ENCODE results near the gene FLNC. TPM values are rescaled to one million over a fixed set of nuclear protein-coding genes. Genes with fewer than 3 reads are reported as not detected.

The FLNC gene
- polyA plus RNA-seq, 2 of the 4 experiments (the other 2 are of a cell fraction): 0.43 to 3.4 TPM

- H3K4me2 ChIP-seq: no peak overlapping the region
- FAIRE-seq: no peak
- H3K4me3 ChIP-seq: no peak overlapping the region
- WGBS (ENCODE audit: missing lambda C conversion rate): 47% methylated on average over 2 of the region's 5 CpGs
- no peak for TF ChIP-seq HOXB13 (CRISPR knock-in tag; IDR thresholded peaks at IDR 0.05; ENCODE audit: low read depth)
- no peak for TF ChIP-seq NR3C1 (IDR thresholded peaks at IDR 0.05)
- TF ChIP-seq CEBPB (IDR thresholded peaks at IDR 0.05): no peak
- TF ChIP-seq ZSCAN20 (CRISPR knock-in tag; IDR thresholded peaks at IDR 0.05): no peak
- no peak for TF ChIP-seq ELK1 (IDR thresholded peaks at IDR 0.05; ENCODE audit: low read depth, low read length)
- no peak for TF ChIP-seq HDAC2 (IDR thresholded peaks at IDR 0.05)
- TF ChIP-seq HEYL (CRISPR knock-in tag; IDR thresholded peaks at IDR 0.05): no peak
- TF ChIP-seq, protein P1, sequence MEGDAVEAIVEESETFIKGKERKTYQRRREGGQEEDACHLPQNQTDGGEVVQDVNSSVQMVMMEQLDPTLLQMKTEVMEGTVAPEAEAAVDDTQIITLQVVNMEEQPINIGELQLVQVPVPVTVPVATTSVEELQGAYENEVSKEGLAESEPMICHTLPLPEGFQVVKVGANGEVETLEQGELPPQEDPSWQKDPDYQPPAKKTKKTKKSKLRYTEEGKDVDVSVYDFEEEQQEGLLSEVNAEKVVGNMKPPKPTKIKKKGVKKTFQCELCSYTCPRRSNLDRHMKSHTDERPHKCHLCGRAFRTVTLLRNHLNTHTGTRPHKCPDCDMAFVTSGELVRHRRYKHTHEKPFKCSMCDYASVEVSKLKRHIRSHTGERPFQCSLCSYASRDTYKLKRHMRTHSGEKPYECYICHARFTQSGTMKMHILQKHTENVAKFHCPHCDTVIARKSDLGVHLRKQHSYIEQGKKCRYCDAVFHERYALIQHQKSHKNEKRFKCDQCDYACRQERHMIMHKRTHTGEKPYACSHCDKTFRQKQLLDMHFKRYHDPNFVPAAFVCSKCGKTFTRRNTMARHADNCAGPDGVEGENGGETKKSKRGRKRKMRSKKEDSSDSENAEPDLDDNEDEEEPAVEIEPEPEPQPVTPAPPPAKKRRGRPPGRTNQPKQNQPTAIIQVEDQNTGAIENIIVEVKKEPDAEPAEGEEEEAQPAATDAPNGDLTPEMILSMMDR (IDR thresholded peaks at IDR 0.05): no peak
- TF ChIP-seq, protein P2, sequence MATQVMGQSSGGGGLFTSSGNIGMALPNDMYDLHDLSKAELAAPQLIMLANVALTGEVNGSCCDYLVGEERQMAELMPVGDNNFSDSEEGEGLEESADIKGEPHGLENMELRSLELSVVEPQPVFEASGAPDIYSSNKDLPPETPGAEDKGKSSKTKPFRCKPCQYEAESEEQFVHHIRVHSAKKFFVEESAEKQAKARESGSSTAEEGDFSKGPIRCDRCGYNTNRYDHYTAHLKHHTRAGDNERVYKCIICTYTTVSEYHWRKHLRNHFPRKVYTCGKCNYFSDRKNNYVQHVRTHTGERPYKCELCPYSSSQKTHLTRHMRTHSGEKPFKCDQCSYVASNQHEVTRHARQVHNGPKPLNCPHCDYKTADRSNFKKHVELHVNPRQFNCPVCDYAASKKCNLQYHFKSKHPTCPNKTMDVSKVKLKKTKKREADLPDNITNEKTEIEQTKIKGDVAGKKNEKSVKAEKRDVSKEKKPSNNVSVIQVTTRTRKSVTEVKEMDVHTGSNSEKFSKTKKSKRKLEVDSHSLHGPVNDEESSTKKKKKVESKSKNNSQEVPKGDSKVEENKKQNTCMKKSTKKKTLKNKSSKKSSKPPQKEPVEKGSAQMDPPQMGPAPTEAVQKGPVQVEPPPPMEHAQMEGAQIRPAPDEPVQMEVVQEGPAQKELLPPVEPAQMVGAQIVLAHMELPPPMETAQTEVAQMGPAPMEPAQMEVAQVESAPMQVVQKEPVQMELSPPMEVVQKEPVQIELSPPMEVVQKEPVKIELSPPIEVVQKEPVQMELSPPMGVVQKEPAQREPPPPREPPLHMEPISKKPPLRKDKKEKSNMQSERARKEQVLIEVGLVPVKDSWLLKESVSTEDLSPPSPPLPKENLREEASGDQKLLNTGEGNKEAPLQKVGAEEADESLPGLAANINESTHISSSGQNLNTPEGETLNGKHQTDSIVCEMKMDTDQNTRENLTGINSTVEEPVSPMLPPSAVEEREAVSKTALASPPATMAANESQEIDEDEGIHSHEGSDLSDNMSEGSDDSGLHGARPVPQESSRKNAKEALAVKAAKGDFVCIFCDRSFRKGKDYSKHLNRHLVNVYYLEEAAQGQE (IDR thresholded peaks at IDR 0.05): no peak
- TF ChIP-seq JUNB (IDR thresholded peaks at IDR 0.05): no peak
- no peak for TF ChIP-seq SREBF2 (IDR thresholded peaks at IDR 0.05)
- no peak for TF ChIP-seq CBX8 (IDR thresholded peaks at IDR 0.05)
- TF ChIP-seq ATOH8 (CRISPR knock-in tag; IDR thresholded peaks at IDR 0.05; ENCODE audit: low read depth): no peak
- TF ChIP-seq PHF8 (IDR thresholded peaks at IDR 0.05; ENCODE audit: borderline replicate concordance, low read depth): no peak
- no peak overlapping the region for H3K27ac ChIP-seq
- DNase-seq (ENCODE audit: low read depth in 1 of 2, low spot score in 1 of 2): no peak
- ATAC-seq: no peak
- H3K9me3 ChIP-seq: no peaks in the 10 kb centered on the region
- ChIA-PET CTCF (interaction anchor here (3.1 to 17.4 kb wide), 2 partner anchors 6 to 13 kb away, joined by 12 to 225 read pairs; partner anchors contain the start of gene ATP6V1F), POLR2A (no interaction called here)
- no peaks in the 10 kb centered on the region for H3K4me1 ChIP-seq
Measured at GRCh38 chr7:128876586-128876977, 46.4 kb downstream of the FLNC start.

DNA sequence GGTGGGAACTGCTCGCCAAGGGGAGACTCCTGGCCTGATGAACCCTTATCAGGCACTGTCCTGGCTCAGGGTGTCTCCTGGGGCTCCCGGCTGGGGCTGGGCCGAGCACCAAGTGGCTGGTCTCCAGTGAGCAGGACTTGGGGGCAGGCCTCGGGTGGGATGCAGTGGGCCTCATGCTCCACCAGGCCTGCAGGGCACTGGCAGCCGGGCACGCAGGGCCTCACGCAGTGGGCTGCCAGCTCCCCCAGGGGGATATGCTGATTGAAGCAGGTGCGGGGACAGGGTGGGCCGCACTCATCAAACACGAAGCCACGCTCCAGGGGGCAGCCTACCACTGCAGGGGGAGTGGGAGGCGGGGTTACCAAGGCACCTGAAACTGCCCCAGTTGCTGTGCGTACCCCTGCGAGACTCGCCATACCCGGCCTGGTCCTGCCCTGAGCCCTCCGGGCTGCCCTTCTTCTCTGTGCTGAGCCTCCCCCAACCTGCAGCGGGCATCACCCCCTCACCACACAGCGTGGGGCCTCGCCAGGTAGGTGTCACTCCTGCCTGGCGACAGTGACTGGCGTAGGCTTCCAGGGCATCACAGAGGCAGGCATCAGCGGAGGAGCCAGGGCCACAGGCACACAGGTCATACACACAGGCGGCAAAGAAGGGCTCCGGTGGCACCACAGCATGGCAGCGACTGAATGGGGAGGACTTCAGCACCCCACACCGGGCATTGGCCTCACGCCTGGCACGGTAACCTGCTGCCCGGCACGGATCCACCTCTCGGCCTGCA, 47.0 kb downstream of the FLNC start:
- DNase-seq (ENCODE audit: low read depth in 1 of 2, low spot score in 1 of 2) (no peak), ATAC-seq (no peak), FAIRE-seq (no peak)
- Histone ChIP-seq H3K4me3 (no peak overlapping the region), H3K4me2 (no peak overlapping the region), H3K4me1 (no peaks in the 10 kb centered on the region), H3K9me3 (no peaks in the 10 kb centered on the region), H3K27ac (no peak overlapping the region)
- 85% methylated on average over 12 of the region's 32 CpGs for WGBS (ENCODE audit: missing lambda C conversion rate)
- POLR2A ChIA-PET: no interaction called here
- TF ChIP-seq, protein P3, sequence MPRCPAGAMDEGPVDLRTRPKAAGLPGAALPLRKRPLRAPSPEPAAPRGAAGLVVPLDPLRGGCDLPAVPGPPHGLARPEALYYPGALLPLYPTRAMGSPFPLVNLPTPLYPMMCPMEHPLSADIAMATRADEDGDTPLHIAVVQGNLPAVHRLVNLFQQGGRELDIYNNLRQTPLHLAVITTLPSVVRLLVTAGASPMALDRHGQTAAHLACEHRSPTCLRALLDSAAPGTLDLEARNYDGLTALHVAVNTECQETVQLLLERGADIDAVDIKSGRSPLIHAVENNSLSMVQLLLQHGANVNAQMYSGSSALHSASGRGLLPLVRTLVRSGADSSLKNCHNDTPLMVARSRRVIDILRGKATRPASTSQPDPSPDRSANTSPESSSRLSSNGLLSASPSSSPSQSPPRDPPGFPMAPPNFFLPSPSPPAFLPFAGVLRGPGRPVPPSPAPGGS (IDR thresholded peaks at IDR 0.05): no peak
- no peak for TF ChIP-seq CEBPB (IDR thresholded peaks at IDR 0.05)
- CTCF ChIA-PET: no interaction called here
